GM12801 (cell line): ENCODE measurements around the gene CCNYL1.

ENCODE experiments used
- CTCF ChIP-seq: IDR thresholded peaks from one replicate; pipeline ENCODE4 v1.5.1; 2011; ENCODE audit warnings: control low read depth; ENCODE audit not compliant: insufficient read length; ENCODE audit errors: extremely low read depth

The CCNYL1 gene

GRCh38 chr2:207676827-207677354, 34.5 kb upstream of the CCNYL1 start:
- TF ChIP-seq CTCF: no peak

GRCh38 chr2:207681431-207681830, 30.0 kb upstream of the CCNYL1 start:
- TF ChIP-seq CTCF: no peak

- no peak for TF ChIP-seq CTCF
Observed at GRCh38 chr2:207682557-207682956, 28.9 kb upstream of the CCNYL1 start.

- no peak for TF ChIP-seq CTCF
Observed at GRCh38 chr2:207683438-207683837, 28.0 kb upstream of the CCNYL1 start.

GRCh38 chr2:207683879-207684627, 27.4 kb upstream of the CCNYL1 start:
- TF ChIP-seq CTCF: no peak

- no peak for TF ChIP-seq CTCF
Observed at GRCh38 chr2:207686812-207687211, 24.6 kb upstream of the CCNYL1 start.

GRCh38 chr2:207688597-207688996, 22.8 kb upstream of the CCNYL1 start:
- no peak for TF ChIP-seq CTCF
